AG09319 (cell line): ENCODE measurements around the gene CAMKK2.

ENCODE experiments used
- DNase-seq: peaks from one replicate; pipeline ENCODE4 v3.0.0-alpha.2; 2010; ENCODE audit warnings: low read depth; ENCODE audit errors: extremely low read depth
- CTCF ChIP-seq: IDR thresholded peaks from 2 replicates; pipeline ENCODE4 v1.5.1; 2011; ENCODE audit warnings: low read depth, mild to moderate bottlenecking, inconsistent platforms, low read length, moderate library complexity

Gene CAMKK2

GRCh38 chr12:121248622-121249021, 47.9 kb downstream of the CAMKK2 start:
- TF ChIP-seq CTCF, result no peak
- DNase-seq, result no peak

- DNase-seq, result no peak
- no peak for TF ChIP-seq CTCF
These were observed 49.5 kb downstream of the CAMKK2 start for GRCh38 chr12:121246893-121247557.

- DNase-seq, result no peak
- TF ChIP-seq CTCF, result no peak
These were observed 50.6 kb downstream of the CAMKK2 start for GRCh38 chr12:121245951-121246350.

- no peak for TF ChIP-seq CTCF
- no peak for DNase-seq
These were observed 51.5 kb downstream of the CAMKK2 start for GRCh38 chr12:121245031-121245430.

GRCh38 chr12:121241156-121241970, 55.1 kb downstream of the CAMKK2 start:
- TF ChIP-seq CTCF, result no peak
- DNase-seq, result no peak

GRCh38 chr12:121240484-121241101, 55.9 kb downstream of the CAMKK2 start:
- TF ChIP-seq CTCF, result no peak
- DNase-seq, result peak; percentile 2

- TF ChIP-seq CTCF, result no peak
- DNase-seq, result no peak
These were observed 56.5 kb downstream of the CAMKK2 start for GRCh38 chr12:121240062-121240420.
